ENCODE data around the gene CTBP2. TPM values are rescaled to one million over a fixed set of nuclear protein-coding genes. Genes with fewer than 3 reads are reported as not detected.

Gene CTBP2
- total RNA-seq, 1 experiment from 2014 or later, result 191 TPM

GRCh38 chr10:124957404-124957947 lies 202.9 kb downstream of the CTBP2 start:
- CTCF ChIA-PET, result no interaction called here
- Mint-ChIP-seq H3K4me1 (peaks cover 34% of the 10 kb centered on the region), H3K9me3 (no peaks in the 10 kb centered on the region), H3K27ac (peak overlapping the region; percentile 6; the same call in 1 of the 2 replicates), H3K36me3 (peaks cover 5% of the 10 kb centered on the region; the same call in 1 of the 2 replicates), H3K4me3 (no peak overlapping the region), H3K27me3 (ENCODE audit: low read depth) (no peaks in the 10 kb centered on the region)
- TF ChIP-seq ESRRA (CRISPR knock-in tag; IDR thresholded peaks at IDR 0.05; ENCODE audit: borderline replicate concordance) (no peak), ZNF121 (CRISPR knock-in tag; IDR thresholded peaks at IDR 0.05) (no peak), JAZF1 (CRISPR knock-in tag; IDR thresholded peaks at IDR 0.05) (no peak), CBFB (CRISPR knock-in tag; IDR thresholded peaks at IDR 0.05; ENCODE audit: low read depth) (no peak), ZMAT4 (CRISPR knock-in tag; IDR thresholded peaks at IDR 0.05) (no peak), EMX1 (CRISPR knock-in tag; IDR thresholded peaks at IDR 0.05) (no peak), MXD4 (CRISPR knock-in tag; IDR thresholded peaks at IDR 0.05; ENCODE audit: borderline replicate concordance) (no peak), ZNF232 (CRISPR knock-in tag; IDR thresholded peaks at IDR 0.05) (no peak), SMAD3 (CRISPR knock-in tag; IDR thresholded peaks at IDR 0.05; ENCODE audit: borderline replicate concordance) (no peak), OVOL2 (CRISPR knock-in tag; IDR thresholded peaks at IDR 0.05; ENCODE audit: borderline replicate concordance) (no peak), KAT7 (CRISPR knock-in tag; IDR thresholded peaks at IDR 0.05; ENCODE audit: borderline replicate concordance) (no peak), CREM (CRISPR knock-in tag; IDR thresholded peaks at IDR 0.05) (no peak), ZNF423 (CRISPR knock-in tag; IDR thresholded peaks at IDR 0.05) (no peak), ZNF396 (CRISPR knock-in tag; IDR thresholded peaks at IDR 0.05; ENCODE audit: borderline replicate concordance) (no peak), E2F5 (CRISPR knock-in tag; IDR thresholded peaks at IDR 0.05) (no peak), CTCF (IDR thresholded peaks at IDR 0.05) (no peak), ATF6 (CRISPR knock-in tag; IDR thresholded peaks at IDR 0.05) (no peak), AFF4 (CRISPR knock-in tag; IDR thresholded peaks at IDR 0.05; ENCODE audit: borderline replicate concordance) (no peak)
- TF ChIP-seq, protein P1, sequence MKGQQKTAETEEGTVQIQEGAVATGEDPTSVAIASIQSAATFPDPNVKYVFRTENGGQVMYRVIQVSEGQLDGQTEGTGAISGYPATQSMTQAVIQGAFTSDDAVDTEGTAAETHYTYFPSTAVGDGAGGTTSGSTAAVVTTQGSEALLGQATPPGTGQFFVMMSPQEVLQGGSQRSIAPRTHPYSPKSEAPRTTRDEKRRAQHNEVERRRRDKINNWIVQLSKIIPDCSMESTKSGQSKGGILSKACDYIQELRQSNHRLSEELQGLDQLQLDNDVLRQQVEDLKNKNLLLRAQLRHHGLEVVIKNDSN (CRISPR knock-in tag; IDR thresholded peaks at IDR 0.05), result no peak
- ATAC-seq (no peak), DNase-seq (ENCODE audit: low spot score) (no peak)
- POLR2A ChIA-PET, result no interaction called here

All from WTC11 (cell line).